K562 (cell line): Measurements from ENCODE around the gene KCTD21. TPM values are rescaled to one million over a fixed set of nuclear protein-coding genes. Genes with fewer than 3 reads are reported as not detected.

ENCODE experiments used
- ATAC-seq: fragments of 200-7000 bp; cut with Tn5 transposase; 3 replicates; pipeline ENCODE4 v1.9.1; 2020; ENCODE audit warnings: moderate library complexity
- BruUV-seq: library from RNA; stranded (reverse); fragments of 400-500 nt; replicated peaks from 2 replicates; lab custom pipeline; 2021; lab: Mats Ljungman, UMichigan
- CTCF ChIA-PET: fragments of 300-600 bp; formaldehyde crosslinking; extraction: SDS; loops from one replicate; lab custom pipeline; 2021; ENCODE audit warnings: low intra/inter-chr PET ratio; lab: Yijun Ruan, JAX
- POLR2A ChIA-PET: fragments of 300-600, 350-650 bp; sonication (Branson Sonifier 250); formaldehyde crosslinking; extraction: SDS; loops from one replicate; lab custom pipeline; 2021; ENCODE audit warnings: antibody characterized with exemption, inconsistent platforms; lab: Yijun Ruan, JAX
- DNase-seq, 4 experiments: peaks; one replicate each; pipeline versions ENCODE4 v3.0.0 to v3.0.0-alpha.2; 2011 to 2018; ENCODE audit warnings: low spot score in 3 of 4, mixed read lengths in 3 of 4; ENCODE audit errors: extremely low read depth in 1 of 4
- FAIRE-seq: peaks from 2 replicates; lab custom pipeline; 2011; peaks lifted over from hg19 to GRCh38; lab: Jason Lieb, UNC
- H2AFZ ChIP-seq: 2 replicates; pipeline ENCODE4 v1.6.0; 2011; ENCODE audit warnings: low read depth, low read length, control low read depth, inconsistent platforms
- H3K27ac ChIP-seq: fragments of 200-600 bp; 3 replicates; pipeline ENCODE4 v1.8.0; 2011; ENCODE audit warnings: low read depth, mild to moderate bottlenecking, control low read depth, inconsistent platforms, low read length, moderate library complexity, mixed read lengths; ENCODE audit errors: extremely low read depth
- H3K27me3 ChIP-seq, 2 experiments: fragments of 300-600 bp in 1 of 2; 2 replicates in 1 of 2; 3 replicates in 1 of 2; pipeline versions ENCODE4 v1.6.0 to v1.8.0; 2011; ENCODE audit warnings: inconsistent platforms in 2 of 2, low read length in 2 of 2, mild to moderate bottlenecking in 1 of 2, mixed read lengths in 1 of 2, moderate library complexity in 1 of 2; ENCODE audit not compliant: control insufficient read depth in 2 of 2, insufficient read depth in 2 of 2
- H3K36me3 ChIP-seq: fragments of 300-600 bp; 3 replicates; pipeline ENCODE4 v1.8.0; 2011; ENCODE audit warnings: mild to moderate bottlenecking, low read length, inconsistent platforms; ENCODE audit not compliant: control insufficient read depth, insufficient read depth
- H3K4me1 ChIP-seq, 2 experiments: fragments of 200-600 bp in 1 of 2; replicated peaks in 1 of 2; 2 replicates in 1 of 2; 3 replicates in 1 of 2; pipeline versions ENCODE4 v1.5.1 to v1.8.0; 2011; ENCODE audit warnings: inconsistent platforms in 2 of 2, low read length in 2 of 2, mild to moderate bottlenecking in 1 of 2, mixed read lengths in 1 of 2, moderate library complexity in 1 of 2; ENCODE audit not compliant: control insufficient read depth in 2 of 2, insufficient read depth in 2 of 2
- H3K4me2 ChIP-seq: 2 replicates; pipeline ENCODE4 v1.6.1; 2011; ENCODE audit warnings: low read length, control low read depth, inconsistent platforms, mixed read lengths; ENCODE audit not compliant: insufficient read depth
- H3K4me3 ChIP-seq: fragments of 200-600 bp; sonication (generic), shearing (Covaris generic); 2 replicates; pipeline ENCODE4 v1.5.1; 2016; ENCODE audit warnings: control low read depth, inconsistent platforms
- H3K79me2 ChIP-seq: fragments of 200-600 bp; 3 replicates; pipeline ENCODE4 v1.8.0; 2011; ENCODE audit warnings: low read length, inconsistent platforms; ENCODE audit not compliant: control insufficient read depth, insufficient read depth
- H3K9ac ChIP-seq, 2 experiments: 2 replicates each; pipeline versions ENCODE4 v1.6.0 to v1.6.1; 2011; ENCODE audit warnings: low read depth in 2 of 2, low read length in 2 of 2, control low read depth in 1 of 2, inconsistent platforms in 1 of 2, mild to moderate bottlenecking in 1 of 2, mixed read lengths in 1 of 2; ENCODE audit not compliant: insufficient read depth in 1 of 2
- H3K9me1 ChIP-seq: one replicate; pipeline ENCODE4 v1.6.0; 2011; ENCODE audit warnings: inconsistent platforms, mild to moderate bottlenecking, low read length, moderate library complexity; ENCODE audit not compliant: control insufficient read depth, insufficient read depth
- H3K9me3 ChIP-seq: replicated peaks from 2 replicates; pipeline ENCODE4 v1.5.1; 2011; ENCODE audit warnings: low read depth, low read length, inconsistent platforms; ENCODE audit not compliant: control insufficient read depth, insufficient read depth
- H4K20me1 ChIP-seq: replicated peaks from 2 replicates; pipeline ENCODE4 v1.6.1; 2011; ENCODE audit warnings: low read length, inconsistent platforms, mixed read lengths; ENCODE audit not compliant: control insufficient read depth, insufficient read depth
- CHAMP1 ChIP-seq: fragments of 450-650 bp; IDR thresholded peaks from 2 replicates; pipeline ENCODE4 v1.6.1; 2016; ENCODE audit warnings: mild to moderate bottlenecking
- CSDE1 ChIP-seq, 2 experiments: fragments of 450-650 bp; IDR thresholded peaks; 2 replicates each; pipeline ENCODE4 v1.6.1; 2016; ENCODE audit warnings: mild to moderate bottlenecking in 1 of 2
- L3MBTL2 ChIP-seq: fragments of 450-650 bp; IDR thresholded peaks from 2 replicates; pipeline ENCODE4 v1.6.1; 2016; ENCODE audit warnings: mild to moderate bottlenecking, moderate library complexity
- MAZ ChIP-seq, 2 experiments: fragments of 450-650 bp in 1 of 2; sonication (generic) in 1 of 2; formaldehyde crosslinking; IDR thresholded peaks in 1 of 2; conservative IDR thresholded peaks in 1 of 2; 2 replicates each; pipeline versions ENCODE4 v1.4.0 to v1.5.0; 2020; ENCODE audit warnings: mild to moderate bottlenecking in 1 of 2, missing genetic modification reagents in 1 of 2
- NRF1 ChIP-seq, 2 experiments: fragments of 450-650 bp; IDR thresholded peaks in 1 of 2; conservative IDR thresholded peaks in 1 of 2; 2 replicates each; pipeline ENCODE4 v1.6.1; 2014; ENCODE audit warnings: mild to moderate bottlenecking in 2 of 2
- SAP30 ChIP-seq: fragments of 200-600 bp; sonication (generic); IDR thresholded peaks from 2 replicates; pipeline ENCODE4 v1.6.1; 2012; ENCODE audit warnings: borderline replicate concordance, low read depth, mild to moderate bottlenecking, moderate library complexity, low read length, control low read depth, inconsistent platforms; ENCODE audit not compliant: insufficient read depth, poor library complexity, severe bottlenecking
- SMARCE1 ChIP-seq: fragments of 450-650 bp; IDR thresholded peaks from 2 replicates; pipeline ENCODE4 v1.7.1; 2016; ENCODE audit warnings: mild to moderate bottlenecking
- TEAD2 ChIP-seq: fragments of 450-650 bp; IDR thresholded peaks from 2 replicates; pipeline ENCODE4 v1.6.1; 2016; ENCODE audit warnings: missing genetic modification characterization, control low read depth, missing compliant biosample characterization
- ZKSCAN8 ChIP-seq: fragments of 200-800 bp; sonication (Bioruptor generic); IDR thresholded peaks from 2 replicates; pipeline ENCODE4 v1.6.1; 2016; ENCODE audit warnings: missing genetic modification characterization, missing compliant biosample characterization
- ZNF146 ChIP-seq: IDR thresholded peaks from one replicate; pipeline ENCODE4 v1.6.1; 2018; ENCODE audit warnings: missing compliant biosample characterization; ENCODE audit not compliant: unreplicated experiment
- ZNF830 ChIP-seq: fragments of 250-450 bp; sonication (Bioruptor Pico); IDR thresholded peaks from 2 replicates; pipeline ENCODE4 v1.5.0; 2021; ENCODE audit warnings: mild to moderate bottlenecking
- WGBS: fragments of 100-300 bp; shearing (Covaris generic); methylation state at CpG from one replicate; pipeline ENCODE4 v1.1.6; 2016; ENCODE audit warnings: low coverage, mixed read lengths; ENCODE audit not compliant: insufficient coverage; ENCODE audit errors: missing lambda C conversion rate; 5-methylcytosine and 5-hydroxymethylcytosine counted together
- in situ Hi-C: fragments of 300-500 bp; cut with MboI; formaldehyde crosslinking; loops from 4 replicates; pipeline ENCODE4 v1.15.0; 2018; ENCODE audit warnings: inconsistent platforms, mixed read lengths
- intact Hi-C: fragments of 100-400 bp; cut with micrococcal nuclease; formaldehyde crosslinking; loops from 2 replicates; pipeline ENCODE4 v1.14.2; 2022
- polyA plus RNA-seq, 8 experiments: library from polyadenylated mRNA; depleted of rRNA in 4 of 8; stranded (reverse) in 5 of 8; unstranded in 3 of 8; fragments of >200 nt; fragmentation: Nextera tagmentation in 2 of 8; fragmentation: Illumina TruSeq in 1 of 8; extraction: Ambion mirVana in 2 of 8; extraction: Trizol in 1 of 8; gene quantifications; 2 replicates each; pipeline versions ENCODE4 v1.2.1 to v1.2.3, GENCODE V29; 2011 to 2014; ENCODE audit warnings: inconsistent platforms in 1 of 8, missing spikeins in 1 of 8
- total RNA-seq, 7 experiments: library from RNA; depleted of rRNA in 6 of 7; stranded (reverse); fragments of >200 nt in 6 of 7; fragmentation: Illumina TruSeq in 2 of 7; extraction: Trizol in 2 of 7; gene quantifications; 2 replicates each; pipeline versions ENCODE4 v1.2.1 to v1.2.3, GENCODE V29; 2011 to 2021; ENCODE audit warnings: low replicate concordance in 1 of 7

Gene KCTD21
- total and polyA plus RNA-seq, 9 of the 15 experiments (the other 6 are each of a cell fraction or from before 2014, with no cell fraction given), result 0.34 to 5.4 (median 1.9) TPM

DNA sequence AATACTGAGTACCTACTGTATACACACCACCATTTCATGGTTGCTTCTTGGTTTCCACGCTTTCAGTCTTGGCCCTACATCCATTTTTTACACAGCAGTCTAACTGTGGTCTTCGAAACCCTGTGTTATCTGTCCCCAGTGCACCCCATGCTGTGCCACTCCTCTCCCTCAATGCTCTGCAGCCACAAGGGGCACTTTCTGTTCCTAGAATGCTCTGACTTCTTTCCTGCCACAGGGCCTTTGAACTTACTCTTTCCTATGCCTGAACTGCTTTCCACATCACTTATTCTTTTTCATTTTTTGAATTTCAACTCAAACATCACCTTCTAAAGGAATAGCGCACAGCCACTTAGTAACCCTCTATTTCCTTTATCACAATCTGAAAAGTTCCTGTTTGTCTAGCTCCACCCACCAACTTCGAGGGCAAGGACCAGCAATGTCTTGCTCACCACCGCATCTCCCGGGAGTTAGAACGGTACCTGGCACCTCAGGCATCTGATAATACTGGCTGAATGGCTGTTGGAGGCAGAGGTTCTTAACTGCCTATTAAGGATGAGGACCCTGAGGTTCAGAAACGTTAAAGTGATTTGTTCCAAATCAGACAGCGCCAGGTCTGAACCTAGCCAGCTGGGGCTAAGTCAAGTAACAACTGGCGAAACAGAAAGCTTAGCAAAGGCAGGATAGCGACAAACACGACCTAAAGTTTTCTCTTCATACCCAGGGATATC, 49.6 kb downstream of the KCTD21 start (continued):
- TF ChIP-seq CHAMP1, result peak; percentile 45; the same call in 1 of the 2 replicates
- peak; percentile 74 for TF ChIP-seq SAP30
- TF ChIP-seq ZKSCAN8, result peak; percentile 97
- TF ChIP-seq ZNF146 (CRISPR knock-in tag), result no peak
- TF ChIP-seq L3MBTL2, result no peak; the same call in none of the 2 replicates
- no peak for TF ChIP-seq NRF1 (conservative IDR thresholded peaks at IDR 0.05 in 1 of 2, IDR thresholded peaks at IDR 0.05 in 1 of 2)
- no peak for TF ChIP-seq ZNF830

DNA sequence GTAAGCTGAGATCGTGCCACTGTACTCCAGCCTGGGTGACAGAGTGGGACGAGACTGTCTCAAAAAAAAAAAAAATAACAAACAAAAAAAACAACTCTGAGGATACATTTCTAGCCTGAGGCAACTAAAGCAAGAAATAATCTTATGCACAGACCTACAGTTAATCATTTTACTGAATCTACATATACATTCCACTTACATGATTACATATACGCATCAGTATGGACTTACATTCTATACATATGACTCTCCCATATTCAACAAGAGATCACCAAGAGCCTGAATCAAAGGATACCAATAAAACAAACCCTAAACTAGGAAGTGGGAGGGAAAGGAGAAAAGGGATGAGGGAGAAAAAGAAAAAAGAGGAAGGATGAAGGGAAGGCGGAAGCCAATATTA, 50.1 kb downstream of the KCTD21 start:
- peak in 1 of 2 experiments; percentile 20; a peak in 1 of 4 replicates for TF ChIP-seq MAZ (CRISPR knock-in tag; conservative IDR thresholded peaks at IDR 0.05 in 1 of 2, IDR thresholded peaks at IDR 0.05 in 1 of 2)
- no peak for TF ChIP-seq SMARCE1
- 0 out of 4 replicates have a peak, but pooled peaks of 1 of the 2 experiments have one; percentile 62 for TF ChIP-seq CSDE1 (IDR thresholded peaks at IDR 0.05)
- TF ChIP-seq TEAD2 (tag), result no peak
- CTCF ChIA-PET, result no interaction called here
- in situ Hi-C loops, result no loop called here
- DNase-seq, result no peak
- Histone ChIP-seq H2AFZ (no peak overlapping the region), H3K4me2 (peak overlapping the region; percentile 98), H4K20me1 (no peaks in the 10 kb centered on the region), H3K9ac (peak overlapping the region in 1 of 2 experiments; percentile 94; a peak in 2 of 4 replicates), H3K36me3 (peaks cover 45% of the 10 kb centered on the region), H3K4me3 (peak overlapping the region; percentile 59), H3K27ac (peak overlapping the region; percentile 91), H3K9me1 (no peaks in the 10 kb centered on the region), H3K9me3 (peaks cover 6% of the 10 kb centered on the region), H3K27me3 (no peaks in the 10 kb centered on the region), H3K79me2 (peaks cover 56% of the 10 kb centered on the region), H3K4me1 (peaks cover 15 to 17% of the 10 kb centered on the region in 2 experiments; a peak in 4 of 5 replicates)
- intact Hi-C loops, result loop anchor here (2.0 kb wide), 1 partner anchor 59 kb away; the partner anchor contains the start of gene NDUFC2
- no TSS peak for BruUV-seq
- FAIRE-seq, result no peak
- ATAC-seq, result no peak
- WGBS, result 68% methylated on average over 4 of the region's 4 CpGs
- POLR2A ChIA-PET, result interaction anchor here (0.6 to 2.5 kb wide), 2 partner anchors 7 to 49 kb away, joined by 6 to 12 read pairs; no protein-coding TSS in a partner anchor
